GM12878 (cell line): ENCODE measurements around the gene LRRK1. TPM values are rescaled to one million over a fixed set of nuclear protein-coding genes. Genes with fewer than 3 reads are reported as not detected.

Source experiments
- BCL3 ChIP-seq: IDR thresholded peaks from 2 replicates; pipeline ENCODE4 v1.6.1; 2011; ENCODE audit warnings: borderline replicate concordance, low read depth, mild to moderate bottlenecking, moderate library complexity, low read length; ENCODE audit not compliant: insufficient read depth, poor library complexity, severe bottlenecking
- CTCF ChIP-seq, 3 experiments: IDR thresholded peaks in 2 of 3; conservative IDR thresholded peaks in 1 of 3; 2 replicates each; pipeline ENCODE4 v1.5.1; 2011; ENCODE audit warnings: low read depth in 3 of 3, low read length in 3 of 3, mild to moderate bottlenecking in 3 of 3, control low read depth in 2 of 3, moderate library complexity in 2 of 3, inconsistent platforms in 1 of 3, mixed read lengths in 1 of 3; ENCODE audit not compliant: control insufficient read depth in 2 of 3, insufficient read depth in 1 of 3; ENCODE audit errors: extremely low read depth in 1 of 3
- E2F4 ChIP-seq: IDR thresholded peaks from 2 replicates; pipeline ENCODE4 v1.6.1; 2012; ENCODE audit warnings: low read depth, low read length, improper control_type of control experiment
- GABPA ChIP-seq: IDR thresholded peaks from 2 replicates; pipeline ENCODE4 v1.6.1; 2014; ENCODE audit warnings: antibody characterized with exemption, low read depth, mild to moderate bottlenecking, inconsistent platforms
- RAD21 ChIP-seq: IDR thresholded peaks from 2 replicates; pipeline ENCODE4 v1.6.1; 2011; ENCODE audit warnings: mild to moderate bottlenecking, low read depth, low read length, moderate library complexity; ENCODE audit not compliant: insufficient read depth
- RCOR1 ChIP-seq: conservative IDR thresholded peaks from 2 replicates; pipeline ENCODE4 v1.6.1; 2012; ENCODE audit warnings: low read depth, low read length, improper control_type of control experiment
- SMC3 ChIP-seq: IDR thresholded peaks from 2 replicates; pipeline ENCODE4 v1.6.1; 2011; ENCODE audit warnings: low read length, improper control_type of control experiment, borderline replicate concordance
- SPI1 ChIP-seq: IDR thresholded peaks from 2 replicates; pipeline ENCODE4 v1.6.1; 2011; ENCODE audit warnings: low read depth, mild to moderate bottlenecking, low read length, moderate library complexity, borderline replicate concordance; ENCODE audit not compliant: insufficient read depth
- USF1 ChIP-seq: IDR thresholded peaks from 2 replicates; pipeline ENCODE4 v1.6.1; 2011; ENCODE audit warnings: borderline replicate concordance, low read depth, mild to moderate bottlenecking, moderate library complexity, mixed read lengths, low read length; ENCODE audit not compliant: insufficient read depth; ENCODE audit errors: extremely low read length
- ZNF207 ChIP-seq: fragments of 450-650 bp; IDR thresholded peaks from 2 replicates; pipeline ENCODE4 v1.6.1; 2014; ENCODE audit warnings: antibody characterized with exemption, mild to moderate bottlenecking, borderline replicate concordance
- polyA plus RNA-seq, 11 experiments: library from polyadenylated mRNA; depleted of rRNA in 4 of 11; unstranded in 6 of 11; stranded (reverse) in 5 of 11; fragments of >200 nt; fragmentation: Nextera tagmentation in 4 of 11; fragmentation: Illumina TruSeq in 1 of 11; extraction: Ambion mirVana in 4 of 11; extraction: Trizol in 1 of 11; gene quantifications; 1 replicate in 1 of 11; 2 replicates in 10 of 11; pipeline versions ENCODE4 v1.2.1 to v1.2.3, GENCODE V29; 2011 to 2016; ENCODE audit warnings: inconsistent platforms in 2 of 11, missing spikeins in 2 of 11, low read depth in 1 of 11
- total RNA-seq, 4 experiments: library from RNA; depleted of rRNA in 3 of 4; stranded (reverse); fragments of >200 nt in 3 of 4; fragmentation: Illumina TruSeq in 1 of 4; extraction: Trizol in 1 of 4; gene quantifications; 2 replicates each; pipeline versions ENCODE4 v1.2.1 to v1.2.3, GENCODE V29; 2013 to 2021

LRRK1 gene
- total and polyA plus RNA-seq, 10 of the 15 experiments (the other 5 are each of a cell fraction or from before 2014, with no cell fraction given): 2.2 to 58.3 (median 17.9) TPM

GRCh38 chr15:100873029-100873677, 46.0 kb upstream of the LRRK1 start (continued):
- TF ChIP-seq CTCF (IDR thresholded peaks at IDR 0.05 in 2 of 3, conservative IDR thresholded peaks at IDR 0.05 in 1 of 3; ENCODE audit: control insufficient read depth in 2 of 3, extremely low read depth in 1 of 3, insufficient read depth in 1 of 3, low read depth in 3 of 3, low read length in 3 of 3): peak; percentile 80 to 93 (median 89)
- no peak for TF ChIP-seq USF1
- TF ChIP-seq E2F4: no peak
- TF ChIP-seq SMC3: peak; percentile 87
- 0 out of 2 replicates have a peak, but pooled peaks have one; percentile 3 for TF ChIP-seq SPI1
- no peak for TF ChIP-seq BCL3
- peak; percentile 82 for TF ChIP-seq RAD21
- no peak for TF ChIP-seq ZNF207
- TF ChIP-seq GABPA: no peak
- TF ChIP-seq RCOR1: no peak
